NCI-H2107 treated with DMSO at 0.1 percent for 48 hours (cell line): ENCODE data around the gene TMEM63B.
"Not testable (repeated sequence)": the region's sequence is repeated elsewhere in the genome, so short reads cannot be mapped to it uniquely, and the experiment has no call there.

Experiments used
- DNase-seq: peaks from one replicate; lab custom pipeline; 2025; ENCODE audit not compliant: unreplicated experiment; lab: John Stamatoyannopoulos, UW

The TMEM63B gene

GRCh38 chr6:44094403-44095242 is 32.7 kb upstream of the TMEM63B start:
- no peak for DNase-seq

- DNase-seq: not testable (repeated sequence)
Observed at GRCh38 chr6:44095243-44095623, 32.1 kb upstream of the TMEM63B start.

- DNase-seq: peak; percentile 30
Observed at GRCh38 chr6:44096612-44097011, 30.7 kb upstream of the TMEM63B start.

- DNase-seq: no peak
Observed at GRCh38 chr6:44097782-44098317, 29.5 kb upstream of the TMEM63B start.

- no peak for DNase-seq
Observed at GRCh38 chr6:44099192-44099591, 28.2 kb upstream of the TMEM63B start.

DNA sequence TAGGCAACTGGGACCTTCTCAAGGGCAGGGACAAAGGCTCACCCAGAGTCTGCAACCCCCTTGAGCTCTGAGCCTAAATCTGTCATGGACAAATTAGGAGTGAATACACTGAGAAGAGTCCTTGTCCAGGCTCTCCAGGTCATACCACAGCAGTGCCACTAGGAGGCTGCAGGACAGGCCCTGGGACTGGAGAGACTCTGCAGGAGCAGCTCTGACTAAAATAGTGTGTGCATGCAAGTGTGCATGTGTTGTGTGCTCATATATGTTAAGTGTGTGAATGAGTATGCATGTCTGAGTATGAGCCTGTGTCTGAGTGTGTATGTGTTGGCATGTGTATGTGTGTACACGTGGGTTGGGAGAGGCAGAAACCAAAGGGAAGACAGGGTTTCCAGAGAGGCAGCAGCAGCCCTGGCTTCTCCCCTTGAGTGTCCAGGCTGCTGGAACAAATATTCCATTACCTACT is 27.2 kb upstream of the TMEM63B start:
- no peak for DNase-seq

- DNase-seq: no peak
Observed at GRCh38 chr6:44101832-44102231, 25.5 kb upstream of the TMEM63B start.

- DNase-seq: no peak
Observed at GRCh38 chr6:44102527-44102926, 24.8 kb upstream of the TMEM63B start.

GRCh38 chr6:44104481-44105021 is 22.8 kb upstream of the TMEM63B start:
- no peak for DNase-seq

GRCh38 chr6:44105146-44105545 is 22.2 kb upstream of the TMEM63B start:
- no peak for DNase-seq

GRCh38 chr6:44105993-44106740 is 21.2 kb upstream of the TMEM63B start:
- DNase-seq: no peak

DNA sequence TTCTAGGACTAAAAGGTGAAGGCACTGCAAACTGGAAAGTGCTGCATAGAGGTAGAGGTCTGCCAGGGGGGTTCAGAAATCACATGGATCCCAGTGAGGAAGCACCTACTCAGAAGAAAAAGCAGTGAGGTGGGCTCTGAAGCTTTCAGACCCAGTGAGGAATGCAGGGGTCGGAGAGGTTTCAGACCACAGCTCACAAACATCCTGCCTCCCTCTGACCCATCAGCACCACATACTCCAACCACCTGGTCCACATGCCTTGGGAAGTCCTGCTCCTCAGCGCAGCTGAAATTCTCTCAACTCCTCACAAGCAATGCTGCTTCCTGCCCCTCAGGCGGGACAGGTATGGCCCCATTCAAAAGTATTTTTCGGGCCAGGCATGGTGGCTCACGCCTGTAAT is 20.3 kb upstream of the TMEM63B start:
- no peak for DNase-seq

DNA sequence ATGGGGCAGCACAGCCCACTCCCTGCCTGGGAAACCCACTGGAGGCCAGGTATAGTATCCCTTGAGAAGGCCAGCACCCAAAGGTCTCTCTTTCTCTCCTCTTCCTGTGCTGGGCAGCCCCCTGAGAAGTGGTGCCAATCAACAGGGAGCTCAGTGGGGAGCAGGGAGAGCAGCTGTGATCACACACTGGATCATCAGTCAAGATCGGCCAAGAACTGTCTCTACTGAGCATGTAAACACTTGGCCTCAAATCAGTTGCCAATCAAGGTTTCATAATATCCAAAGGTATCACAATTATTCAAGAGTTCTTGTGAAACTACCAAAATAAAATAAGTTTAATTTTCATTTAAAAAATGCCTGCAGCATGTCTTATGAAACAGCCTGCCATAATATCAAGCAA is 18.9 kb upstream of the TMEM63B start:
- DNase-seq: no peak

GRCh38 chr6:44109212-44109611 is 18.1 kb upstream of the TMEM63B start:
- DNase-seq: no peak

DNA sequence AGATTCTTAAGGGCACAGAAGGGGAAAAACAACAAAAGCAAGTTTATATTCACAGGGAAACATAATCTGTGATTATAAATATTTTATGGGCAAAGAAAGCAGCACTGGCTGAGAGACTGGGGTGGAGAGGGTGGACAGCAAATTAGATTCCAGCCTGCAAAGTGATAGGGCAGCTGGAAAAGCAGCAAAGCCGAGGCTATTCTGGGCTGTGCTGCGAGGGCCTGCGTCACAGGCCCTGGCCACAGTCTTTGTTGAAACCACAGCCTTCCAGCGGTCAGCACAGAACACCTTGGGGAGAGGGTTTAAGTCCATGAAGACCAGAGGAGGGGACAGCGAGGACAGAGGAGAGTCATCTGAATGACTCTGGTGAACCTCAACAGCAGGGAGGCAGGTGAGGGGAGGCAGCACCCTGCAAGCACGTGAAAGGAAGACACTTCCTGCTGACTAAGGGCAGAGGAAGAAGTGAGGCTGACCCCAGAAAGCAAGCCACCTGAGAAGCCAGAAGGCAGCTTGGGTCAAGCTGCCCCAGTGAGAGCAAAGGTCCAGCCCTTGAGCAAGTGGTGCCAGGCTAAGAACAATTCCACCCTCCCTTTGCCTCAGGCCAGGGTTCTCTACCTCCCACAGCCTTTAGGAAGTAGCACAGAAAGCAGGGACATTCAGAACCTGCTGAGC is 17.2 kb upstream of the TMEM63B start:
- no peak for DNase-seq

DNA sequence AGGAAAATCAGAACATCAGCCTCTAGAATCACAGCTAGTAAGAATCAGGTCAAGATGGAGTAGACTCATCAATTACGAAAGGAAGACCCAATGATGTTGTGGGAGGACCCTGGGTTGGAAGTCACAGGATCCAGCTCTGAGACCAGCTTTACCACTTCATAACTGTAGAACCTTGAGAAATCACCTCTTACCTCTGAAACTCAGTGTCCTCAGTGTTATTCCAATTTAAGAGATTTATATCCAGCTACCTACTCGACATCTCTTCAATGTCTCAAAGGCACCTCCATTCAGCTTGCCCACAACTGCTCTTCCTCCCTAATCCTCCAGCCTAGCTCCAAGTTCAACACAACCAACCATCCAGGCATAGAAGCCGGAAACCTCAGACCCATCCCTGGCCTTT is 16.4 kb upstream of the TMEM63B start:
- no peak for DNase-seq

DNA sequence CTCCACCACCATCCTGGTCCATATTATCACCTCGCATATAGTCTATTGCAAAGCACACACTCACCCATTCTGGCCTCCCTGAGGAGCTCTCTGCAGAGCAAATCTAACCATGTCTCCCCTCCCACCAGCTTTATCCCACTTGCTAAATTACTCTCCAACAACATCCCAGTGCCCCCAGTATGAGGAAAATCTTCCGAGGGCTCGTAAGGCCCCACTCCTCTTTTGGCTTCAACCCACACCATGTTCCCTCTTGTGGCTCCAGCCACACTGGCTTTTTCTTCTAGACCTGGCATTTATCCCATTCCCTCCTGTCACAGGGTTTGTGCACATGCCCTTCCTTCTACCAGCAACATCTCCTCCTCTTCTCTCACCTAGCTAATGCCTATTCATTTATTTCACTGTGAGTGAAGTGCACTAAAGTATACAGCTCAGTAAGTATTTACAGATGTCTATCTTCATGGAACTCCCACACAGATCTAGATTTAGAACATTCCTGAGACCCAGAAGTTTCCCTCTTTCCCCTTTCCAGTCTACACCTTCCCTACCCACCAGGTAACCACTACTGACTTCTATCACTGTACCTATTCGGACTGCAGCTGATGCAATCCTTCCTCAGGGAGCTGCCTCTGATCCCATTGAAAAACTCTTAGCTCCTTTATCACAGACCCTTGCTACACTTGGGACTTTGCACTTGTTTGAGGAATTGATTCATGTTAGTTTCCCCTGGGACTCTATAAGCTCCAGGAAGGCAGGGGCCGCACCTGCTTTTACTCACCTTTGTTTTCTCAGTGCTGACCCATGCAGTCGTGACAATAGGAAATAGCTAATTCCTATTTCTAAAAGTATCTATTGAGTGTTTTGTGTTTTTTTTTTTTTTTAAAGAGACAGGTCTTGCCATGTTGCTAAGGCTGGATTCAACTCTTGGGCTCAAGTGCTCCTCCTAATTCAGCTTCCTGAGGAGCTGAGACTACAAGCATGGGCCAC is 15.6 kb upstream of the TMEM63B start:
- DNase-seq: no peak

DNA sequence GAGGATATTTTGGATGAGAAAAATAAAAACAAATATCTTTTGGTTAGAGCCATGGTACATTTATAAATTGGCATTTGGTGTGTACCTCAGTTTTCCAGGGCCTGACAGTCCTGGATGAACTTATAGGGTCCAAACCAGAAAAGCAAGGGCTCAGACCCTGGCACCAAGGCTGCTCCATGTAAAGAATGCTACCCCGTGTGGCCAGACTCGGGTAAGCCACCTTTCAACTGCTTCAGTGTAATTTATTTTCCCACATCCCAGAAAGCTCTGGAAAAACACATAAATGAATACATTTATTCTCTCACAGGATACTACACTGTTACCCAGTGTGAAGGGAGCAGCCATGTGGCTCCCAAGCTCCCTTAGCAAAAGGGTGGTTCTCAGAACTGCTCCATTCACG is 13.9 kb upstream of the TMEM63B start:
- DNase-seq: no peak

GRCh38 chr6:44115866-44116265 is 11.5 kb upstream of the TMEM63B start:
- no peak for DNase-seq
